ENCODE measurements around the gene BTAF1. TPM values are rescaled to one million over a fixed set of nuclear protein-coding genes. Genes with fewer than 3 reads are reported as not detected.

Gene BTAF1
- total RNA-seq, 1 donor from 2014 or later: 31.0 TPM

DNA sequence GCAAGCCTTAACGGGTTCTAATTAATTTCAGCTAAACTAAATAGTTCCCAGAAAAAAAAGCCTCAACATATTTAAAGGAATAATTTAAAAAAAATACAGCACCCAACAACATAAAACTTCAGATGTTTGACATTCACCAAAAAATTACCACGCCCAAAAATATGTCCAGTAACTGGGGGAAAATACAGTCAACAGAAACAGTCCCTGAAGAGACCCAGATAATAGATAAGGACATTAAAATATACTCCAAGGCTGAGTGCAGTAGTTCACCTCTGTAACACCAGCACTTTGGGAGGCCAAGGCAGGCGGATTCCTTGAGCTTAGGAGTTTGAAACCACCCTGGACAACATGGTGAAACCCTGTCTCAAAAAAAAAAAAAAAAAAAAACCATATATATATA is 78.0 kb downstream of the BTAF1 start:
- Histone ChIP-seq H3K4me1 (no peaks in the 10 kb centered on the region), H3K36me3 (peaks cover 35% of the 10 kb centered on the region), H3K27me3 (ENCODE audit: low read depth) (no peaks in the 10 kb centered on the region), H3K9me3 (no peaks in the 10 kb centered on the region), H3K4me3 (no peak overlapping the region), H3K27ac (no peak overlapping the region)
- TF ChIP-seq, protein P1, sequence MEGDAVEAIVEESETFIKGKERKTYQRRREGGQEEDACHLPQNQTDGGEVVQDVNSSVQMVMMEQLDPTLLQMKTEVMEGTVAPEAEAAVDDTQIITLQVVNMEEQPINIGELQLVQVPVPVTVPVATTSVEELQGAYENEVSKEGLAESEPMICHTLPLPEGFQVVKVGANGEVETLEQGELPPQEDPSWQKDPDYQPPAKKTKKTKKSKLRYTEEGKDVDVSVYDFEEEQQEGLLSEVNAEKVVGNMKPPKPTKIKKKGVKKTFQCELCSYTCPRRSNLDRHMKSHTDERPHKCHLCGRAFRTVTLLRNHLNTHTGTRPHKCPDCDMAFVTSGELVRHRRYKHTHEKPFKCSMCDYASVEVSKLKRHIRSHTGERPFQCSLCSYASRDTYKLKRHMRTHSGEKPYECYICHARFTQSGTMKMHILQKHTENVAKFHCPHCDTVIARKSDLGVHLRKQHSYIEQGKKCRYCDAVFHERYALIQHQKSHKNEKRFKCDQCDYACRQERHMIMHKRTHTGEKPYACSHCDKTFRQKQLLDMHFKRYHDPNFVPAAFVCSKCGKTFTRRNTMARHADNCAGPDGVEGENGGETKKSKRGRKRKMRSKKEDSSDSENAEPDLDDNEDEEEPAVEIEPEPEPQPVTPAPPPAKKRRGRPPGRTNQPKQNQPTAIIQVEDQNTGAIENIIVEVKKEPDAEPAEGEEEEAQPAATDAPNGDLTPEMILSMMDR (IDR thresholded peaks at IDR 0.05): no peak
- no peak for DNase-seq
- intact Hi-C loops (cut with DNase I): no loop called here
- no peak for ATAC-seq

DNA sequence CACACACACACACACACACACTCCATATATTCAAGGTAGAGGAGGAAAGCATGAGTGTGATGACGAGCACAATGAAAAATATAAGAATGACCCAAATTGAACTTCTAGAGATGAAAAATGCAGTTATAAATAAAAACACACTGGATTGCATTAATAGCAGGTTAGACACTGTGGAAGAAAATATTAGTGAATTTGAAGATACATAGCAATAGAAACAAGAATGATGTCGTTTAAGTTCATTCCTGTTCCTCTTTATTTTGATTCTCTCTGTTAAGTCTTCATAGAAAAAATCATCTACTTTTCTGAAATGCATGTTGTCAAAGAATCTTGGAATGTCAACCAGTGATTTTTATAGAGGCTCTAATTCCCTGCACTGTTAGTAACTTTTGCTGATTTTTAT is 78.4 kb downstream of the BTAF1 start:
- intact Hi-C loops (cut with DNase I): no loop called here
- H3K36me3 ChIP-seq: peaks cover 32% of the 10 kb centered on the region

DNA sequence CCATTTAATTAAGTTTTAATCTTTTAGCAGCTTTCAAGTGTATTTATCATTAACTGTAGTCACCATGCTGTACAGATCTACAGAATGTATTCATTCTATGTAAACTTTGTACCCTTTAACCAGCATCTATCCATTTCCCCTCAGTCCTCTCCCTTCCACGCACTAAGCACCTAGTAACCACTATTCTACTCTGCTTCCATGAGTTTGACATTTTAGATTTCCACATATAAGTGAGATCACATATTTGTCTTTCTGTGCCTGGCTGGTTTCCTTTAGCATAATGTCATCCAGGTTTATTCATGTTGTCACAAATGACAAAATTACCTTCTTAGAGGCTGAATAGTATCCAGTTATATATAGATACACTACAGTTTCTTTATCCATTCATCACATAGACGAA is 79.7 kb downstream of the BTAF1 start:
- no peaks in the 10 kb centered on the region for H3K9me3 ChIP-seq
- ATAC-seq: no peak
- no peak for DNase-seq
- H3K27me3 ChIP-seq (ENCODE audit: low read depth): no peaks in the 10 kb centered on the region
- TF ChIP-seq, protein P1 (IDR thresholded peaks at IDR 0.05): no peak
- no peak overlapping the region for H3K27ac ChIP-seq
- H3K4me3 ChIP-seq: no peak overlapping the region
- peaks cover 31% of the 10 kb centered on the region for H3K36me3 ChIP-seq
- no peaks in the 10 kb centered on the region for H3K4me1 ChIP-seq
- intact Hi-C loops (cut with DNase I): no loop called here

More for the DNA sequence above, 78.4 kb downstream of the BTAF1 start:
- no peaks in the 10 kb centered on the region for H3K4me1 ChIP-seq
- ATAC-seq: no peak
- H3K27ac ChIP-seq: no peak overlapping the region
- no peaks in the 10 kb centered on the region for H3K9me3 ChIP-seq
- H3K27me3 ChIP-seq (ENCODE audit: low read depth): no peaks in the 10 kb centered on the region
- H3K4me3 ChIP-seq: no peak overlapping the region
- TF ChIP-seq, protein P1 (IDR thresholded peaks at IDR 0.05): no peak
- DNase-seq: no peak

DNA sequence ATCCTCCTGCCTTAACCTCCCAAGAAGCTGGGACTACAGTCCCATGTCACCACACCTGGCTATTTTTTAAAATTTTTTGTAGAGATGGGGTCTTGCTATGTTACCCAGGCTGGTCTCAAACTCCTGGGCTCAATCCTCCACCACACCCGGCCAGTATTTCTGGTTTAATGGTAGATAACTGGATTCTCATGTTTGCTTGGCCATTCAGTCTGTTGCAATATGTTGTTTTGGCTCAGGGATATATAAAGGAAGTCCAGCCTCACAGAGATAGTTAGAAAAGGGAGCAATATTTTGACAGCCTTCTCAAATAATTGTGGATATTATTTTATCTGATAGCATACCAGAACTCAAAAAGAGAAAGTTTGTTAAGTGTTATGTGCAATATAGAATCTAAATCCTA is 82.4 kb downstream of the BTAF1 start:
- DNase-seq: no peak
- no peak overlapping the region for H3K27ac ChIP-seq
- no peaks in the 10 kb centered on the region for H3K9me3 ChIP-seq
- no peaks in the 10 kb centered on the region for H3K27me3 ChIP-seq (ENCODE audit: low read depth)
- no peak for ATAC-seq
- H3K4me1 ChIP-seq: no peaks in the 10 kb centered on the region
- H3K4me3 ChIP-seq: no peak overlapping the region
- TF ChIP-seq, protein P1 (IDR thresholded peaks at IDR 0.05): no peak
- intact Hi-C loops (cut with DNase I): no loop called here
- H3K36me3 ChIP-seq: peaks cover 42% of the 10 kb centered on the region

DNA sequence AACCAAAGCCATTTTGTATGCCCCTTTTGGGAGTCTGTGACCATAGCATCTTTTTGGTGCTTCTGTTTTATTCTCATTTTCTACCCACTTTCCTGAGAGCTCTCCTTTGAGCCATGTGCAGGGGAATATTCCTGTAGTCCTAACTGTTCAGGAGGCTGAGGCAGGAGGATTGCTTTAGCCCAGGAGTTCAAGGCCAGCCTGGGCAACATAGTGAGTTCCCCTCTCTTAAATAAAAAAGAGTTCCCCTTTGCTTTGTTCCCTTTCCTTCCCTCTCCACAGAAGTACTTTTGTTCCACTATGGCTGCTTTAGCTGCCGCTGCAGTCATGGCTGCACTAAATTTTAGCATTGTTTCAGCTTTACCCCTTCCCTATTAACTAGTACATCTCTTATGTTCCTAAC is 85.9 kb downstream of the BTAF1 start:
- no peak overlapping the region for H3K27ac ChIP-seq
- no peak overlapping the region for H3K4me3 ChIP-seq
- H3K27me3 ChIP-seq (ENCODE audit: low read depth): no peaks in the 10 kb centered on the region
- H3K36me3 ChIP-seq: peaks cover 64% of the 10 kb centered on the region
- intact Hi-C loops (cut with DNase I): no loop called here
- H3K9me3 ChIP-seq: no peaks in the 10 kb centered on the region
- no peaks in the 10 kb centered on the region for H3K4me1 ChIP-seq
- ATAC-seq: no peak
- TF ChIP-seq, protein P1 (IDR thresholded peaks at IDR 0.05): no peak
- no peak for DNase-seq

Measured in lower lobe of right lung (tissue), 2 donors.